Activated T-helper 9 cell treated with anti-CD3 and anti-CD28 coated beads, Interleukin-2, amount 50 U/mL, for 16 hours (primary cell): ENCODE data around the gene FGF21.
"Not testable (repeated sequence)": the region's sequence is repeated elsewhere in the genome, so short reads cannot be mapped to it uniquely, and the experiment has no call there.

Experiments
- DNase-seq: peaks from one replicate; pipeline ENCODE4 v3.0.0-alpha.2; 2020; ENCODE audit warnings: low read depth

FGF21 gene

GRCh38 chr19:48787331-48787730 is 32.0 kb downstream of the FGF21 start:
- not testable (repeated sequence) for DNase-seq

GRCh38 chr19:48793271-48793670 is 37.9 kb downstream of the FGF21 start:
- no peak for DNase-seq

- DNase-seq, result no peak
Observed at GRCh38 chr19:48794291-48794690, 39.0 kb downstream of the FGF21 start.

- peak; percentile 71 for DNase-seq
Observed at GRCh38 chr19:48795055-48795684, 39.8 kb downstream of the FGF21 start.

- DNase-seq, result no peak
Observed at GRCh38 chr19:48795685-48796070, 40.4 kb downstream of the FGF21 start.

- DNase-seq, result no peak
Observed at GRCh38 chr19:48796298-48797083, 41.2 kb downstream of the FGF21 start.

GRCh38 chr19:48797103-48797502 is 41.8 kb downstream of the FGF21 start:
- DNase-seq, result no peak

- no peak for DNase-seq
Observed at GRCh38 chr19:48798937-48799336, 43.6 kb downstream of the FGF21 start.

- DNase-seq, result no peak
Observed at GRCh38 chr19:48799358-48800300, 44.3 kb downstream of the FGF21 start.

- DNase-seq, result no peak
Observed at GRCh38 chr19:48802623-48803022, 47.3 kb downstream of the FGF21 start.

GRCh38 chr19:48804496-48804895 is 49.2 kb downstream of the FGF21 start:
- DNase-seq, result no peak

GRCh38 chr19:48805452-48805851 is 50.1 kb downstream of the FGF21 start:
- DNase-seq, result no peak

- DNase-seq, result no peak
Observed at GRCh38 chr19:48806518-48806817, 51.1 kb downstream of the FGF21 start.

- no peak for DNase-seq
Observed at GRCh38 chr19:48806818-48807589, 51.7 kb downstream of the FGF21 start.

- no peak for DNase-seq
Observed at GRCh38 chr19:48807590-48808308, 52.4 kb downstream of the FGF21 start.
